K562 (cell line): ENCODE data around the gene DOCK4. TPM values are rescaled to one million over a fixed set of nuclear protein-coding genes. Genes with fewer than 3 reads are reported as not detected.

Experiments
- ATAC-seq: fragments of 200-7000 bp; cut with Tn5 transposase; 3 replicates; pipeline ENCODE4 v1.9.1; 2020; ENCODE audit warnings: moderate library complexity
- BruUV-seq: library from RNA; stranded (reverse); fragments of 400-500 nt; replicated peaks from 2 replicates; lab custom pipeline; 2021; lab: Mats Ljungman, UMichigan
- CTCF ChIA-PET: fragments of 300-600 bp; formaldehyde crosslinking; extraction: SDS; loops from one replicate; lab custom pipeline; 2021; ENCODE audit warnings: low intra/inter-chr PET ratio; lab: Yijun Ruan, JAX
- POLR2A ChIA-PET: fragments of 300-600, 350-650 bp; sonication (Branson Sonifier 250); formaldehyde crosslinking; extraction: SDS; loops from one replicate; lab custom pipeline; 2021; ENCODE audit warnings: antibody characterized with exemption, inconsistent platforms; lab: Yijun Ruan, JAX
- DNase-seq, 4 experiments: peaks; one replicate each; pipeline versions ENCODE4 v3.0.0 to v3.0.0-alpha.2; 2011 to 2018; ENCODE audit warnings: low spot score in 3 of 4, mixed read lengths in 3 of 4; ENCODE audit errors: extremely low read depth in 1 of 4
- FAIRE-seq: peaks from 2 replicates; lab custom pipeline; 2011; peaks lifted over from hg19 to GRCh38; lab: Jason Lieb, UNC
- H2AFZ ChIP-seq: 2 replicates; pipeline ENCODE4 v1.6.0; 2011; ENCODE audit warnings: low read depth, low read length, control low read depth, inconsistent platforms
- H3K27ac ChIP-seq: fragments of 200-600 bp; 3 replicates; pipeline ENCODE4 v1.8.0; 2011; ENCODE audit warnings: low read depth, mild to moderate bottlenecking, control low read depth, inconsistent platforms, low read length, moderate library complexity, mixed read lengths; ENCODE audit errors: extremely low read depth
- H3K27me3 ChIP-seq, 2 experiments: fragments of 300-600 bp in 1 of 2; 2 replicates in 1 of 2; 3 replicates in 1 of 2; pipeline versions ENCODE4 v1.6.0 to v1.8.0; 2011; ENCODE audit warnings: inconsistent platforms in 2 of 2, low read length in 2 of 2, mild to moderate bottlenecking in 1 of 2, mixed read lengths in 1 of 2, moderate library complexity in 1 of 2; ENCODE audit not compliant: control insufficient read depth in 2 of 2, insufficient read depth in 2 of 2
- H3K36me3 ChIP-seq: fragments of 300-600 bp; 3 replicates; pipeline ENCODE4 v1.8.0; 2011; ENCODE audit warnings: mild to moderate bottlenecking, low read length, inconsistent platforms; ENCODE audit not compliant: control insufficient read depth, insufficient read depth
- H3K4me1 ChIP-seq, 2 experiments: fragments of 200-600 bp in 1 of 2; replicated peaks in 1 of 2; 2 replicates in 1 of 2; 3 replicates in 1 of 2; pipeline versions ENCODE4 v1.5.1 to v1.8.0; 2011; ENCODE audit warnings: inconsistent platforms in 2 of 2, low read length in 2 of 2, mild to moderate bottlenecking in 1 of 2, mixed read lengths in 1 of 2, moderate library complexity in 1 of 2; ENCODE audit not compliant: control insufficient read depth in 2 of 2, insufficient read depth in 2 of 2
- H3K4me2 ChIP-seq: 2 replicates; pipeline ENCODE4 v1.6.1; 2011; ENCODE audit warnings: low read length, control low read depth, inconsistent platforms, mixed read lengths; ENCODE audit not compliant: insufficient read depth
- H3K4me3 ChIP-seq: fragments of 200-600 bp; sonication (generic), shearing (Covaris generic); 2 replicates; pipeline ENCODE4 v1.5.1; 2016; ENCODE audit warnings: control low read depth, inconsistent platforms
- H3K79me2 ChIP-seq: fragments of 200-600 bp; 3 replicates; pipeline ENCODE4 v1.8.0; 2011; ENCODE audit warnings: low read length, inconsistent platforms; ENCODE audit not compliant: control insufficient read depth, insufficient read depth
- H3K9ac ChIP-seq, 2 experiments: 2 replicates each; pipeline versions ENCODE4 v1.6.0 to v1.6.1; 2011; ENCODE audit warnings: low read depth in 2 of 2, low read length in 2 of 2, control low read depth in 1 of 2, inconsistent platforms in 1 of 2, mild to moderate bottlenecking in 1 of 2, mixed read lengths in 1 of 2; ENCODE audit not compliant: insufficient read depth in 1 of 2
- H3K9me1 ChIP-seq: one replicate; pipeline ENCODE4 v1.6.0; 2011; ENCODE audit warnings: inconsistent platforms, mild to moderate bottlenecking, low read length, moderate library complexity; ENCODE audit not compliant: control insufficient read depth, insufficient read depth
- H3K9me3 ChIP-seq: replicated peaks from 2 replicates; pipeline ENCODE4 v1.5.1; 2011; ENCODE audit warnings: low read depth, low read length, inconsistent platforms; ENCODE audit not compliant: control insufficient read depth, insufficient read depth
- H4K20me1 ChIP-seq: replicated peaks from 2 replicates; pipeline ENCODE4 v1.6.1; 2011; ENCODE audit warnings: low read length, inconsistent platforms, mixed read lengths; ENCODE audit not compliant: control insufficient read depth, insufficient read depth
- CEBPB ChIP-seq: fragments of 450-650 bp; IDR thresholded peaks from 2 replicates; pipeline ENCODE4 v1.6.1; 2016; ENCODE audit warnings: missing genetic modification characterization, missing compliant biosample characterization
- FOXA3 ChIP-seq, 2 experiments: fragments of 450-650 bp in 1 of 2; sonication (generic) in 1 of 2; formaldehyde crosslinking; IDR thresholded peaks in 1 of 2; conservative IDR thresholded peaks in 1 of 2; 2 replicates each; pipeline versions ENCODE4 v1.4.0 to v1.8.0; 2020 to 2022; ENCODE audit warnings: mild to moderate bottlenecking in 2 of 2, missing genetic modification reagents in 1 of 2
- MCM2 ChIP-seq: fragments of 450-650 bp; IDR thresholded peaks from 2 replicates; pipeline ENCODE4 v1.6.1; 2017; ENCODE audit warnings: low read depth, mild to moderate bottlenecking
- POLR2AphosphoS5 ChIP-seq: IDR thresholded peaks from 2 replicates; pipeline ENCODE4 v1.6.1; 2011; ENCODE audit warnings: mild to moderate bottlenecking, low read depth, low read length, moderate library complexity; ENCODE audit not compliant: control insufficient read depth, insufficient read depth
- SAFB ChIP-seq: fragments of 200-400 bp; formaldehyde crosslinking; IDR thresholded peaks from 2 replicates; pipeline ENCODE4 v1.6.1; 2017; ENCODE audit warnings: low read depth, low read length, borderline replicate concordance
- WGBS: fragments of 100-300 bp; shearing (Covaris generic); methylation state at CpG from one replicate; pipeline ENCODE4 v1.1.6; 2016; ENCODE audit warnings: low coverage, mixed read lengths; ENCODE audit not compliant: insufficient coverage; ENCODE audit errors: missing lambda C conversion rate; 5-methylcytosine and 5-hydroxymethylcytosine counted together
- in situ Hi-C: fragments of 300-500 bp; cut with MboI; formaldehyde crosslinking; loops from 4 replicates; pipeline ENCODE4 v1.15.0; 2018; ENCODE audit warnings: inconsistent platforms, mixed read lengths
- intact Hi-C: fragments of 100-400 bp; cut with micrococcal nuclease; formaldehyde crosslinking; loops from 2 replicates; pipeline ENCODE4 v1.14.2; 2022
- polyA plus RNA-seq, 8 experiments: library from polyadenylated mRNA; depleted of rRNA in 4 of 8; stranded (reverse) in 5 of 8; unstranded in 3 of 8; fragments of >200 nt; fragmentation: Nextera tagmentation in 2 of 8; fragmentation: Illumina TruSeq in 1 of 8; extraction: Ambion mirVana in 2 of 8; extraction: Trizol in 1 of 8; gene quantifications; 2 replicates each; pipeline versions ENCODE4 v1.2.1 to v1.2.3, GENCODE V29; 2011 to 2014; ENCODE audit warnings: inconsistent platforms in 1 of 8, missing spikeins in 1 of 8
- total RNA-seq, 7 experiments: library from RNA; depleted of rRNA in 6 of 7; stranded (reverse); fragments of >200 nt in 6 of 7; fragmentation: Illumina TruSeq in 2 of 7; extraction: Trizol in 2 of 7; gene quantifications; 2 replicates each; pipeline versions ENCODE4 v1.2.1 to v1.2.3, GENCODE V29; 2011 to 2021; ENCODE audit warnings: low replicate concordance in 1 of 7
- TF ChIP-seq, protein P1 (sequence below): fragments of 200-800 bp; sonication (Bioruptor generic); IDR thresholded peaks from 2 replicates; pipeline ENCODE4 v1.6.1; 2016; ENCODE audit warnings: missing genetic modification characterization, missing compliant biosample characterization

Gene DOCK4
- total and polyA plus RNA-seq, 9 of the 15 experiments (the other 6 are each of a cell fraction or from before 2014, with no cell fraction given), result 0.42 to 5.7 (median 2.3) TPM

DNA sequence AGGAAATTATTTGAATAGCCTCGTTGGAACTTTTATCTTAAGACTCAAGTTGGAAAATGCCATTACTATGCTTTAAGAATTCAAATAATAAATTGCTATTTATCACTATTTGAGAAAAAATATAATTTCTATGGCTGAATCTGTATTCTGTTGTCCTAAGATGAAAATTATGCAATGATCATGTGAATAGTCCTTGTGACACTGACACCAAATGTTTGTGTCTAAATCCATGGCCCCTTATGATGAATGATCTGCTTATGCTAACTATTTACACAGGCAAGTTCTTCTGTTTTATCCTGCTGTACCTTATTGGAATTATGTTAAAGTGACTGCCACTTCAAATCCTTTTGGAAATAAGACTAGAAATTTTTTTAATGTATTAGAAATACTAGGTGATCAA is 208.7 kb downstream of the DOCK4 start:
- POLR2A ChIA-PET, result interaction anchor here (1.0 kb wide), 1 partner anchor 10 kb away, joined by 3 read pairs; no protein-coding TSS in a partner anchor
- CTCF ChIA-PET, result no interaction called here
- WGBS, result 0% methylated on average over 1 of the region's 1 CpG
- H3K4me1 ChIP-seq, result no peaks in the 10 kb centered on the region
- H3K27ac ChIP-seq, result no peak overlapping the region
- no peaks in the 10 kb centered on the region for H3K36me3 ChIP-seq
- no peak for ATAC-seq
- intact Hi-C loops (no loop called here), in situ Hi-C loops (no loop called here)
- H3K27me3 ChIP-seq, result peaks cover 0 to 2% of the 10 kb centered on the region in 2 experiments; a peak in 1 of 5 replicates
- H2AFZ ChIP-seq, result no peak overlapping the region
- no peaks in the 10 kb centered on the region for H4K20me1 ChIP-seq
- H3K9me3 ChIP-seq, result no peaks in the 10 kb centered on the region
- no peak overlapping the region for H3K9ac ChIP-seq
- no TSS peak for BruUV-seq
- FAIRE-seq, result no peak
- DNase-seq, result no peak
- no peak overlapping the region for H3K4me2 ChIP-seq
- no peaks in the 10 kb centered on the region for H3K9me1 ChIP-seq
- no peaks in the 10 kb centered on the region for H3K79me2 ChIP-seq
- H3K4me3 ChIP-seq, result no peak overlapping the region
- TF ChIP-seq POLR2AphosphoS5 (no peak), CEBPB (tag) (no peak), FOXA3 (CRISPR knock-in tag; conservative IDR thresholded peaks at IDR 0.05 in 1 of 2, IDR thresholded peaks at IDR 0.05 in 1 of 2) (no peak), MCM2 (no peak), SAFB (no peak)
- TF ChIP-seq, protein P1, sequence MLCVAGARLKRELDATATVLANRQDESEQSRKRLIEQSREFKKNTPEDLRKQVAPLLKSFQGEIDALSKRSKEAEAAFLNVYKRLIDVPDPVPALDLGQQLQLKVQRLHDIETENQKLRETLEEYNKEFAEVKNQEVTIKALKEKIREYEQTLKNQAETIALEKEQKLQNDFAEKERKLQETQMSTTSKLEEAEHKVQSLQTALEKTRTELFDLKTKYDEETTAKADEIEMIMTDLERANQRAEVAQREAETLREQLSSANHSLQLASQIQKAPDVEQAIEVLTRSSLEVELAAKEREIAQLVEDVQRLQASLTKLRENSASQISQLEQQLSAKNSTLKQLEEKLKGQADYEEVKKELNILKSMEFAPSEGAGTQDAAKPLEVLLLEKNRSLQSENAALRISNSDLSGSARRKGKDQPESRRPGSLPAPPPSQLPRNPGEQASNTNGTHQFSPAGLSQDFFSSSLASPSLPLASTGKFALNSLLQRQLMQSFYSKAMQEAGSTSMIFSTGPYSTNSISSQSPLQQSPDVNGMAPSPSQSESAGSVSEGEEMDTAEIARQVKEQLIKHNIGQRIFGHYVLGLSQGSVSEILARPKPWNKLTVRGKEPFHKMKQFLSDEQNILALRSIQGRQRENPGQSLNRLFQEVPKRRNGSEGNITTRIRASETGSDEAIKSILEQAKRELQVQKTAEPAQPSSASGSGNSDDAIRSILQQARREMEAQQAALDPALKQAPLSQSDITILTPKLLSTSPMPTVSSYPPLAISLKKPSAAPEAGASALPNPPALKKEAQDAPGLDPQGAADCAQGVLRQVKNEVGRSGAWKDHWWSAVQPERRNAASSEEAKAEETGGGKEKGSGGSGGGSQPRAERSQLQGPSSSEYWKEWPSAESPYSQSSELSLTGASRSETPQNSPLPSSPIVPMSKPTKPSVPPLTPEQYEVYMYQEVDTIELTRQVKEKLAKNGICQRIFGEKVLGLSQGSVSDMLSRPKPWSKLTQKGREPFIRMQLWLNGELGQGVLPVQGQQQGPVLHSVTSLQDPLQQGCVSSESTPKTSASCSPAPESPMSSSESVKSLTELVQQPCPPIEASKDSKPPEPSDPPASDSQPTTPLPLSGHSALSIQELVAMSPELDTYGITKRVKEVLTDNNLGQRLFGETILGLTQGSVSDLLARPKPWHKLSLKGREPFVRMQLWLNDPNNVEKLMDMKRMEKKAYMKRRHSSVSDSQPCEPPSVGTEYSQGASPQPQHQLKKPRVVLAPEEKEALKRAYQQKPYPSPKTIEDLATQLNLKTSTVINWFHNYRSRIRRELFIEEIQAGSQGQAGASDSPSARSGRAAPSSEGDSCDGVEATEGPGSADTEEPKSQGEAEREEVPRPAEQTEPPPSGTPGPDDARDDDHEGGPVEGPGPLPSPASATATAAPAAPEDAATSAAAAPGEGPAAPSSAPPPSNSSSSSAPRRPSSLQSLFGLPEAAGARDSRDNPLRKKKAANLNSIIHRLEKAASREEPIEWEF (CRISPR knock-in tag), result no peak
